Measurements from ENCODE around the gene SYTL2.

DNA sequence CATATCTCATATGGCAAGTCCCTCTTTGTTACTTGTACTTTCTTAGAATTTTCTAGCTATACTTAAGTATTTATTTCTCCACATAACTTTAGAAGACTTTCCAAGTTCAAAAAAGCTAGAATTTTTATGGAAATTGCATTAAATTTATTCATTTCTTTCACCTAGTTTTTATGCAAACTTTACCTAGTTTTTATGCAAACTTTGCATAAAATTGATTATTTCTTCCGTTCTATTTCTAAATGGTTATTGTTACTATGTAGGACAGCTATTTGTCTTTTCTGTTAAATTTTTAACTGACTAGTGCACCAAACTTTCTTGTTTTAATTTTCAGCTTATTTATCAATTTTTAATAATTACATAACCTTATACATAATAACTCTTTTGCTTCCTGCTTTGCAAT is 142.8 kb downstream of the SYTL2 start:
- TF ChIP-seq, protein P1, sequence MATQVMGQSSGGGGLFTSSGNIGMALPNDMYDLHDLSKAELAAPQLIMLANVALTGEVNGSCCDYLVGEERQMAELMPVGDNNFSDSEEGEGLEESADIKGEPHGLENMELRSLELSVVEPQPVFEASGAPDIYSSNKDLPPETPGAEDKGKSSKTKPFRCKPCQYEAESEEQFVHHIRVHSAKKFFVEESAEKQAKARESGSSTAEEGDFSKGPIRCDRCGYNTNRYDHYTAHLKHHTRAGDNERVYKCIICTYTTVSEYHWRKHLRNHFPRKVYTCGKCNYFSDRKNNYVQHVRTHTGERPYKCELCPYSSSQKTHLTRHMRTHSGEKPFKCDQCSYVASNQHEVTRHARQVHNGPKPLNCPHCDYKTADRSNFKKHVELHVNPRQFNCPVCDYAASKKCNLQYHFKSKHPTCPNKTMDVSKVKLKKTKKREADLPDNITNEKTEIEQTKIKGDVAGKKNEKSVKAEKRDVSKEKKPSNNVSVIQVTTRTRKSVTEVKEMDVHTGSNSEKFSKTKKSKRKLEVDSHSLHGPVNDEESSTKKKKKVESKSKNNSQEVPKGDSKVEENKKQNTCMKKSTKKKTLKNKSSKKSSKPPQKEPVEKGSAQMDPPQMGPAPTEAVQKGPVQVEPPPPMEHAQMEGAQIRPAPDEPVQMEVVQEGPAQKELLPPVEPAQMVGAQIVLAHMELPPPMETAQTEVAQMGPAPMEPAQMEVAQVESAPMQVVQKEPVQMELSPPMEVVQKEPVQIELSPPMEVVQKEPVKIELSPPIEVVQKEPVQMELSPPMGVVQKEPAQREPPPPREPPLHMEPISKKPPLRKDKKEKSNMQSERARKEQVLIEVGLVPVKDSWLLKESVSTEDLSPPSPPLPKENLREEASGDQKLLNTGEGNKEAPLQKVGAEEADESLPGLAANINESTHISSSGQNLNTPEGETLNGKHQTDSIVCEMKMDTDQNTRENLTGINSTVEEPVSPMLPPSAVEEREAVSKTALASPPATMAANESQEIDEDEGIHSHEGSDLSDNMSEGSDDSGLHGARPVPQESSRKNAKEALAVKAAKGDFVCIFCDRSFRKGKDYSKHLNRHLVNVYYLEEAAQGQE (IDR thresholded peaks at IDR 0.05), result no peak
- TF ChIP-seq, protein P2, sequence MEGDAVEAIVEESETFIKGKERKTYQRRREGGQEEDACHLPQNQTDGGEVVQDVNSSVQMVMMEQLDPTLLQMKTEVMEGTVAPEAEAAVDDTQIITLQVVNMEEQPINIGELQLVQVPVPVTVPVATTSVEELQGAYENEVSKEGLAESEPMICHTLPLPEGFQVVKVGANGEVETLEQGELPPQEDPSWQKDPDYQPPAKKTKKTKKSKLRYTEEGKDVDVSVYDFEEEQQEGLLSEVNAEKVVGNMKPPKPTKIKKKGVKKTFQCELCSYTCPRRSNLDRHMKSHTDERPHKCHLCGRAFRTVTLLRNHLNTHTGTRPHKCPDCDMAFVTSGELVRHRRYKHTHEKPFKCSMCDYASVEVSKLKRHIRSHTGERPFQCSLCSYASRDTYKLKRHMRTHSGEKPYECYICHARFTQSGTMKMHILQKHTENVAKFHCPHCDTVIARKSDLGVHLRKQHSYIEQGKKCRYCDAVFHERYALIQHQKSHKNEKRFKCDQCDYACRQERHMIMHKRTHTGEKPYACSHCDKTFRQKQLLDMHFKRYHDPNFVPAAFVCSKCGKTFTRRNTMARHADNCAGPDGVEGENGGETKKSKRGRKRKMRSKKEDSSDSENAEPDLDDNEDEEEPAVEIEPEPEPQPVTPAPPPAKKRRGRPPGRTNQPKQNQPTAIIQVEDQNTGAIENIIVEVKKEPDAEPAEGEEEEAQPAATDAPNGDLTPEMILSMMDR (IDR thresholded peaks at IDR 0.05; ENCODE audit: low read depth, low read length, missing input control), result no peak
- TF ChIP-seq SP1 (IDR thresholded peaks at IDR 0.05), result no peak
- TF ChIP-seq RAD21 (IDR thresholded peaks at IDR 0.05), result no peak
- no peak for TF ChIP-seq TAF1 (conservative IDR thresholded peaks at IDR 0.05)

Measured in liver (tissue), 3 donors.